ENCODE measurements around the gene LATS1. TPM values are rescaled to one million over a fixed set of nuclear protein-coding genes. Genes with fewer than 3 reads are reported as not detected.

LATS1 gene
- total and polyA plus RNA-seq, 3 experiments from 2014 or later = 12.7 to 33.8 (median 29.7) TPM

DNA sequence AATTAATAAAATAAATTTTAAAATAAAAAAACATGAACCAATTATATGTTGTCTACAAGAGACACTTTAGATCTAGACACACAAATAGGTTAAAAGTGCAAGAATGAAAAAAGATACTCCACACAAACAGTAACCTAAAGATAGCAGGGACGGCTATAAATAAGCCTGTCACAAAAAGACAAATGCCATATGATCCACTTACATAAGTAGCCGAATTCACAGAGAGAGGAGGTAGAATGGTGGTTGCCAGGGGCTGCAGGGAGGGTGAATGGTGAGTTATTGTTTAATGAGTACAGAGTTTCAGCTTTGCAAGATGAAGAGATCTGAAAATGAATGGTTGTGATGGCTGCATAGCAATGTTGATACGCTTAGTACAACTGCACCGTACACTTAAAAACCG, 102.1 kb downstream of the LATS1 start:
- ChIA-PET POLR2A (no interaction called here), CTCF (no interaction called here)
- peak overlapping the region in 2 of 8 donors; percentile 1 to 2 for H3K27ac Mint-ChIP-seq
- H3K27ac ChIP-seq (ENCODE audit: low read depth, low read length) = no peak overlapping the region
- H3K27me3 ChIP-seq (ENCODE audit: insufficient read depth, low read length, poor library complexity, severe bottlenecking) = no peaks in the 10 kb centered on the region
- no peaks in the 10 kb centered on the region for H3K36me3 ChIP-seq (ENCODE audit: insufficient read depth, low read length)
- H3K9me3 ChIP-seq (ENCODE audit: low read length) = no peaks in the 10 kb centered on the region
- H3K4me3 Mint-ChIP-seq = no peak overlapping the region
- no peak overlapping the region for H3K4me3 ChIP-seq (ENCODE audit: low read length)
- no peaks in the 10 kb centered on the region for H3K27me3 Mint-ChIP-seq
- no peak for DNase-seq
- H3K4me1 Mint-ChIP-seq = peaks cover 6 to 26% (median 15%) of the 10 kb centered on the region in 3 donors
- H3K9me3 Mint-ChIP-seq = peaks cover 0 to 4% (median 0%) of the 10 kb centered on the region in 5 donors
- H3K4me1 ChIP-seq (ENCODE audit: insufficient read depth, low read length) = peaks cover 1% of the 10 kb centered on the region
- H3K36me3 Mint-ChIP-seq = peaks cover 31 to 62% (median 33%) of the 10 kb centered on the region in 3 donors

DNA sequence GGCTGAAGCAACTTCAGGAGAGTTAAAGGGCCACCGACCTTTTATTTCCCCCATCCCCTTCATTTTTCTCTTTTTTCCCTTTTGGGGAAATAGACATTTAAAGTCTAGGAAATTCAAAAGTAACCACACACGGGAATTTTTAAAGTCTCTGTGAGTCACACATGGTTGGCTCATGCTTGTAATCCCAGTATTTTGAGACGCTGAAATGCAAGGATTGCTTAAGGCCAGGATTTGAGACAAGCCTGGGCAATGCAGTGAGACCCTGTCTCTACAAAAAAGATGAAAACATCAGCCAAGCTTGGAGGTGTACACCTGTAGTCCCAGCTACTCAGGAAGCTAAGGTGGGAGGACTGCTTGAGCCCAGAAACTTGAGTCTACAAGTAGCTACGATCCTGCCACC, 103.6 kb downstream of the LATS1 start:
- H3K9me3 ChIP-seq (ENCODE audit: low read length) = no peaks in the 10 kb centered on the region
- Mint-ChIP-seq H3K27me3 (no peaks in the 10 kb centered on the region), H3K4me1 (peaks cover 6 to 24% (median 23%) of the 10 kb centered on the region in 3 donors), H3K4me3 (no peak overlapping the region), H3K36me3 (peaks cover 18 to 57% (median 28%) of the 10 kb centered on the region in 3 donors), H3K9me3 (peaks cover 0 to 4% (median 0%) of the 10 kb centered on the region in 5 donors), H3K27ac (peak overlapping the region in 1 of 8 donors; percentile 74)
- ChIA-PET POLR2A (no interaction called here), CTCF (no interaction called here)
- no peaks in the 10 kb centered on the region for H3K27me3 ChIP-seq (ENCODE audit: insufficient read depth, low read length, poor library complexity, severe bottlenecking)
- no peaks in the 10 kb centered on the region for H3K36me3 ChIP-seq (ENCODE audit: insufficient read depth, low read length)
- peaks cover 7% of the 10 kb centered on the region for H3K4me1 ChIP-seq (ENCODE audit: insufficient read depth, low read length)
- DNase-seq = no peak
- H3K4me3 ChIP-seq (ENCODE audit: low read length) = no peak overlapping the region
- no peak overlapping the region for H3K27ac ChIP-seq (ENCODE audit: low read depth, low read length)

DNA sequence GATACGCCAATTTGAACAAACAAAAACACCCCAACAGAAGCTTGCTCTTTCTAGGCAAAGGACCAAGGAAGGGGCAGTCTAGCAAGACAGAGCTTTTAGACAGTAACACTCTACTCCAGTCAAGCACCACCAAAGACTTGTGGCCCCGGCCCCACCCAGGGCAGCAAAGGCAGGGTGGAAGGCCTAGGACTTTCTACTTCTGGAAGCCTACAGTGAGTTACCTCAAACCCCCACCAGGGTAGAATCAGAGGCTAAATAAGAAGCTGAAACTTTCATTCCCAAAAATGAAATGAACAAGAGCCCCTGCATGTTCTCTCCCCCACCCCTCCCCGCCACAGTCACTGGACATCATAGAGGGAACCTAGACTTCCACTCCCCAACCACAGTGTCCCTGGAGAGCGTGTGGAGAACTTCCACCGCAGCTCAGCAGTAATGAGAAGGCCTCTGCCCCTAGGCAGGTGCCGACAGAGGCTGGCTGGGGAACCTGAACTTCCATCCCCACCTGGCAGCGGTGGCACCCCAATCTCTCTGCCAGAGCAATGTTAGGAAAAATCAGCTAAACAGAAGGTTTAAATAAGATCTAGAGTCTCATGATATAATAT, 109.4 kb downstream of the LATS1 start:
- no peak overlapping the region for H3K4me3 Mint-ChIP-seq

More for the DNA sequence above, 109.4 kb downstream of the LATS1 start:
- CTCF ChIA-PET = interaction anchor here (0.6 kb wide), 1 partner anchor 726 kb away, joined by 3 read pairs; no protein-coding TSS in a partner anchor
- peaks cover 6 to 15% (median 14%) of the 10 kb centered on the region in 3 donors for H3K4me1 Mint-ChIP-seq
- no peak overlapping the region for H3K4me3 ChIP-seq (ENCODE audit: low read length)
- H3K27ac ChIP-seq (ENCODE audit: low read depth, low read length) = no peak overlapping the region
- H3K27me3 Mint-ChIP-seq = no peaks in the 10 kb centered on the region
- no peaks in the 10 kb centered on the region for H3K27me3 ChIP-seq (ENCODE audit: insufficient read depth, low read length, poor library complexity, severe bottlenecking)
- peaks cover 5 to 40% (median 14%) of the 10 kb centered on the region in 3 donors for H3K36me3 Mint-ChIP-seq
- H3K27ac Mint-ChIP-seq = peak overlapping the region in 1 of 8 donors; percentile 43
- H3K9me3 Mint-ChIP-seq = peaks cover 0 to 4% (median 0%) of the 10 kb centered on the region in 5 donors
- H3K4me1 ChIP-seq (ENCODE audit: insufficient read depth, low read length) = peaks cover 14% of the 10 kb centered on the region
- POLR2A ChIA-PET = no interaction called here
- peaks cover 1% of the 10 kb centered on the region for H3K36me3 ChIP-seq (ENCODE audit: insufficient read depth, low read length)
- no peaks in the 10 kb centered on the region for H3K9me3 ChIP-seq (ENCODE audit: low read length)
- DNase-seq = no peak

Other genes with a start within 250 kb of the LATS1 start
- gene ZC3H12D, start 233.1 kb downstream of the LATS1 start, total RNA-seq = 10 to 100 TPM; 83.5 to 84.5 TPM
- gene ZC3H12D, start 233.1 kb downstream of the LATS1 start, polyA plus RNA-seq = 2.5 TPM
- gene PPIL4, start 172.1 kb downstream of the LATS1 start, total RNA-seq = 10 to 100 TPM; 29.7 to 31.9 TPM
- gene PPIL4, start 172.1 kb downstream of the LATS1 start, polyA plus RNA-seq = 10.7 TPM
- 10 to 100 TPM; 20.4 to 20.5 TPM for gene GINM1, start 151.7 kb downstream of the LATS1 start, total RNA-seq
- 24.7 TPM for gene GINM1, start 151.7 kb downstream of the LATS1 start, polyA plus RNA-seq
- gene KATNA1, start 69.4 kb downstream of the LATS1 start, total RNA-seq = 10 to 100 TPM; 22.0 to 22.7 TPM
- gene KATNA1, start 69.4 kb downstream of the LATS1 start, polyA plus RNA-seq = 25.7 TPM
- gene NUP43, start 28.4 kb upstream of the LATS1 start, total RNA-seq = 10 to 100 TPM; 82.3 to 86.2 TPM
- gene NUP43, start 28.4 kb upstream of the LATS1 start, polyA plus RNA-seq = 6.2 TPM
- 100 to 1,000 TPM; 107 to 108 TPM for gene PCMT1, start 31.6 kb upstream of the LATS1 start, total RNA-seq
- 148 TPM for gene PCMT1, start 31.6 kb upstream of the LATS1 start, polyA plus RNA-seq
- 1 to 10 TPM; 5.5 to 5.9 TPM for gene LRP11, start 146.3 kb upstream of the LATS1 start, total RNA-seq
- 1.1 TPM for gene LRP11, start 146.3 kb upstream of the LATS1 start, polyA plus RNA-seq
- not detected for gene RAET1E, start 180.0 kb upstream of the LATS1 start, total RNA-seq
- not detected for gene RAET1E, start 180.0 kb upstream of the LATS1 start, polyA plus RNA-seq
- gene RAET1G, start 205.0 kb upstream of the LATS1 start, total RNA-seq = not detected
- gene RAET1G, start 205.0 kb upstream of the LATS1 start, polyA plus RNA-seq = not detected
- gene ULBP2, start 223.9 kb upstream of the LATS1 start, total RNA-seq = under 1 TPM; 0.48 to 0.51 TPM
- gene ULBP2, start 223.9 kb upstream of the LATS1 start, polyA plus RNA-seq = 0.68 TPM
- under 1 TPM; 0.60 to 0.74 TPM for gene ULBP1, start 245.8 kb upstream of the LATS1 start, total RNA-seq
- gene ULBP1, start 245.8 kb upstream of the LATS1 start, polyA plus RNA-seq = not detected